Activated CD4-positive, alpha-beta T cell treated with anti-CD3 and anti-CD28 coated beads for 36 hours (primary cell): ENCODE measurements around the gene DSCAML1. TPM values are rescaled to one million over a fixed set of nuclear protein-coding genes. Genes with fewer than 3 reads are reported as not detected.

Experiments
- ATAC-seq: fragments of 200-7000 bp; cut with Tn5 transposase; one replicate; pipeline ENCODE4 v1.10.0; 2021; ENCODE audit warnings: mild to moderate bottlenecking, moderate library complexity
- CTCF ChIA-PET: fragments of 350-600 bp; sonication (Branson Sonifier 250); formaldehyde crosslinking; loops from one replicate; lab custom pipeline; 2021; ENCODE audit warnings: antibody characterized with exemption; lab: Charles Lee
- POLR2A ChIA-PET: fragments of 350-600 bp; sonication (Branson Sonifier 250); formaldehyde crosslinking; loops from one replicate; lab custom pipeline; 2021; ENCODE audit warnings: antibody characterized with exemption, inconsistent platforms; lab: Charles Lee
- DNase-seq: peaks from one replicate; pipeline ENCODE4 v3.0.0-alpha.2; 2020
- H3K27ac Mint-ChIP-seq: one replicate; pipeline ENCODE4 v1.8.0; 2021; ENCODE audit warnings: mixed read lengths
- H3K27me3 Mint-ChIP-seq: one replicate; pipeline ENCODE4 v1.8.0; 2021; ENCODE audit warnings: mixed read lengths
- H3K36me3 Mint-ChIP-seq: one replicate; pipeline ENCODE4 v1.8.0; 2021; ENCODE audit warnings: low read depth, mixed read lengths
- H3K4me1 Mint-ChIP-seq: one replicate; pipeline ENCODE4 v1.8.0; 2021; ENCODE audit warnings: mixed read lengths
- H3K4me3 Mint-ChIP-seq: one replicate; pipeline ENCODE4 v1.8.0; 2021; ENCODE audit warnings: mild to moderate bottlenecking, moderate library complexity, mixed read lengths
- H3K9me3 Mint-ChIP-seq: one replicate; pipeline ENCODE4 v1.8.0; 2021; ENCODE audit warnings: low read depth, mixed read lengths
- intact Hi-C, 2 experiments: fragments of 100-400 bp; cut with DNase I in 1 of 2; cut with micrococcal nuclease in 1 of 2; formaldehyde crosslinking; loops; one replicate each; pipeline versions ENCODE4 v1.14.2 to v1.15.1; 2022 to 2024; cut with DNase I, micrococcal nuclease
- total RNA-seq, 2 experiments: library from RNA; stranded (reverse); gene quantifications; one replicate each; pipeline ENCODE4 v1.2.3, GENCODE V29; 2021

The DSCAML1 gene
- total RNA-seq, 2 experiments from 2014 or later: 0.05 to 0.67 TPM

- POLR2A ChIA-PET: interaction anchor here (0.6 kb wide), 1 partner anchor 115 kb away, joined by 3 read pairs; no protein-coding TSS in a partner anchor
- Mint-ChIP-seq H3K27me3 (no peaks in the 10 kb centered on the region), H3K4me1 (peaks cover 34% of the 10 kb centered on the region), H3K9me3 (no peaks in the 10 kb centered on the region), H3K27ac (peak overlapping the region; percentile 58), H3K4me3 (no peak overlapping the region), H3K36me3 (no peaks in the 10 kb centered on the region)
- intact Hi-C loops: no loop called here
- CTCF ChIA-PET: interaction anchor here (1.3 kb wide), 1 partner anchor 223 kb away, joined by 5 read pairs; no protein-coding TSS in a partner anchor
- ATAC-seq: no peak
- DNase-seq: no peak
These were observed 33.1 kb upstream of the DSCAML1 start for GRCh38 chr11:117830072-117830471.

- DNase-seq: no peak
- Mint-ChIP-seq H3K9me3 (no peaks in the 10 kb centered on the region), H3K27me3 (no peaks in the 10 kb centered on the region), H3K4me3 (no peak overlapping the region), H3K27ac (no peak overlapping the region), H3K4me1 (peaks cover 36% of the 10 kb centered on the region), H3K36me3 (no peaks in the 10 kb centered on the region)
- CTCF ChIA-PET: interaction anchor here (1.3 to 7.1 kb wide), 3 partner anchors 13 to 224 kb away, joined by 5 to 67 read pairs (median 29); no protein-coding TSS in a partner anchor
- POLR2A ChIA-PET: no interaction called here
- intact Hi-C loops: no loop called here
- no peak for ATAC-seq
These were observed 32.3 kb upstream of the DSCAML1 start for GRCh38 chr11:117829369-117829725.

GRCh38 chr11:117828611-117829368, 31.8 kb upstream of the DSCAML1 start:
- intact Hi-C loops: loop anchor here in 1 of 2 experiments (1.0 kb wide), 1 partner anchor 11 kb away; no protein-coding TSS in a partner anchor
- DNase-seq (peak; percentile 91), ATAC-seq (peak; percentile 96)
- H3K36me3 Mint-ChIP-seq: no peaks in the 10 kb centered on the region
- H3K27ac Mint-ChIP-seq: peak overlapping the region; percentile 78
- H3K9me3 Mint-ChIP-seq: no peaks in the 10 kb centered on the region
- CTCF ChIA-PET: interaction anchor here (0.8 to 7.1 kb wide), 7 partner anchors 13 to 224 kb away, joined by 3 to 67 read pairs (median 11); no protein-coding TSS in a partner anchor
- peaks cover 41% of the 10 kb centered on the region for H3K4me1 Mint-ChIP-seq
- no peak overlapping the region for H3K4me3 Mint-ChIP-seq
- H3K27me3 Mint-ChIP-seq: no peaks in the 10 kb centered on the region
- POLR2A ChIA-PET: interaction anchor here (0.7 to 1.5 kb wide), 2 partner anchors 11 to 222 kb away, joined by 3 to 7 read pairs; no protein-coding TSS in a partner anchor

GRCh38 chr11:117827521-117828511, 30.8 kb upstream of the DSCAML1 start:
- H3K27me3 Mint-ChIP-seq: no peaks in the 10 kb centered on the region
- no peak overlapping the region for H3K4me3 Mint-ChIP-seq
- peaks cover 51% of the 10 kb centered on the region for H3K4me1 Mint-ChIP-seq
- no peaks in the 10 kb centered on the region for H3K9me3 Mint-ChIP-seq
- ChIA-PET POLR2A (interaction anchor here (0.6 to 1.5 kb wide), 3 partner anchors 10 to 223 kb away, joined by 3 to 7 read pairs (median 3); no protein-coding TSS in a partner anchor), CTCF (interaction anchor here (0.8 to 7.1 kb wide), 7 partner anchors 12 to 225 kb away, joined by 3 to 67 read pairs (median 11); no protein-coding TSS in a partner anchor)
- ATAC-seq (peak; percentile 1), DNase-seq (no peak)
- no peaks in the 10 kb centered on the region for H3K36me3 Mint-ChIP-seq
- intact Hi-C loops: loop anchor here in 1 of 2 experiments (1.0 kb wide), 1 partner anchor 11 kb away; no protein-coding TSS in a partner anchor
- H3K27ac Mint-ChIP-seq: peak overlapping the region; percentile 78

- H3K27me3 Mint-ChIP-seq: no peaks in the 10 kb centered on the region
- ChIA-PET CTCF (interaction anchor here (0.6 to 7.1 kb wide), 6 partner anchors 11 to 226 kb away, joined by 4 to 67 read pairs (median 12); no protein-coding TSS in a partner anchor), POLR2A (no interaction called here)
- H3K4me3 Mint-ChIP-seq: no peak overlapping the region
- H3K9me3 Mint-ChIP-seq: no peaks in the 10 kb centered on the region
- H3K4me1 Mint-ChIP-seq: peaks cover 57% of the 10 kb centered on the region
- no peak overlapping the region for H3K27ac Mint-ChIP-seq
- intact Hi-C loops: no loop called here
- no peaks in the 10 kb centered on the region for H3K36me3 Mint-ChIP-seq
- ATAC-seq (no peak), DNase-seq (no peak)
These were observed 29.8 kb upstream of the DSCAML1 start for GRCh38 chr11:117826832-117827231.

- ChIA-PET CTCF (interaction anchor here (0.6 to 7.1 kb wide), 4 partner anchors 10 to 227 kb away, joined by 4 to 67 read pairs (median 20); no protein-coding TSS in a partner anchor), POLR2A (no interaction called here)
- intact Hi-C loops: no loop called here
- ATAC-seq (no peak), DNase-seq (no peak)
- Mint-ChIP-seq H3K27ac (no peak overlapping the region), H3K4me1 (peaks cover 59% of the 10 kb centered on the region), H3K27me3 (no peaks in the 10 kb centered on the region), H3K36me3 (no peaks in the 10 kb centered on the region), H3K9me3 (no peaks in the 10 kb centered on the region), H3K4me3 (no peak overlapping the region)
These were observed 29.2 kb upstream of the DSCAML1 start for GRCh38 chr11:117826190-117826570.

- no peaks in the 10 kb centered on the region for H3K9me3 Mint-ChIP-seq
- H3K4me1 Mint-ChIP-seq: peaks cover 54% of the 10 kb centered on the region
- ATAC-seq: no peak
- H3K4me3 Mint-ChIP-seq: no peak overlapping the region
- intact Hi-C loops: no loop called here
- H3K27me3 Mint-ChIP-seq: no peaks in the 10 kb centered on the region
- H3K36me3 Mint-ChIP-seq: no peaks in the 10 kb centered on the region
- H3K27ac Mint-ChIP-seq: no peak overlapping the region
- POLR2A ChIA-PET: no interaction called here
- DNase-seq: no peak
- CTCF ChIA-PET: interaction anchor here (1.5 to 7.1 kb wide), 5 partner anchors 9 to 227 kb away, joined by 3 to 67 read pairs (median 29); no protein-coding TSS in a partner anchor
These were observed 28.6 kb upstream of the DSCAML1 start for GRCh38 chr11:117825538-117826189.

- no peaks in the 10 kb centered on the region for H3K36me3 Mint-ChIP-seq
- CTCF ChIA-PET: interaction anchor here (0.6 to 7.1 kb wide), 10 partner anchors 9 to 234 kb away, joined by 3 to 67 read pairs (median 4); no protein-coding TSS in a partner anchor
- intact Hi-C loops: no loop called here
- H3K27me3 Mint-ChIP-seq: no peaks in the 10 kb centered on the region
- no peaks in the 10 kb centered on the region for H3K9me3 Mint-ChIP-seq
- ATAC-seq (no peak), DNase-seq (no peak)
- peak within 1 kb of the TSS; percentile 47 for H3K27ac Mint-ChIP-seq
- H3K4me1 Mint-ChIP-seq: peaks cover 46% of the 10 kb centered on the region
- POLR2A ChIA-PET: no interaction called here
- H3K4me3 Mint-ChIP-seq: no peak within 1 kb of the TSS
These were observed 27.8 kb upstream of the DSCAML1 start, which contains the start of gene FXYD2 for GRCh38 chr11:117824571-117825537. Gene FXYD2 (minus strand): TSS chr11:117824744. CDS start chr11:117824678, 66 bp downstream.

GRCh38 chr11:117823946-117824420, 27.0 kb upstream of the DSCAML1 start:
- no peaks in the 10 kb centered on the region for H3K27me3 Mint-ChIP-seq
- H3K4me1 Mint-ChIP-seq: peaks cover 41% of the 10 kb centered on the region
- no peak for ATAC-seq
- no peak for DNase-seq
- H3K27ac Mint-ChIP-seq: peak overlapping the region; percentile 34
- H3K36me3 Mint-ChIP-seq: no peaks in the 10 kb centered on the region
- POLR2A ChIA-PET: no interaction called here
- intact Hi-C loops: loop anchor here in 1 of 2 experiments (1.0 kb wide), 1 partner anchor 229 kb away; no protein-coding TSS in a partner anchor
- H3K9me3 Mint-ChIP-seq: no peaks in the 10 kb centered on the region
- no peak overlapping the region for H3K4me3 Mint-ChIP-seq
- CTCF ChIA-PET: interaction anchor here (0.6 to 7.1 kb wide), 10 partner anchors 9 to 496 kb away, joined by 3 to 67 read pairs (median 4); partner anchors contain the start of gene CEP164
